HG03558 (cell line): ENCODE measurements around the gene RASA3.

Experiments
- ATAC-seq: cut with Tn5 transposase; IDR thresholded peaks from one replicate; pipeline ENCODE4 v1.9.1; 2021; ENCODE audit warnings: moderate number of reproducible peaks; ENCODE audit not compliant: unreplicated experiment; ENCODE audit errors: extremely low read depth

RASA3 gene

DNA sequence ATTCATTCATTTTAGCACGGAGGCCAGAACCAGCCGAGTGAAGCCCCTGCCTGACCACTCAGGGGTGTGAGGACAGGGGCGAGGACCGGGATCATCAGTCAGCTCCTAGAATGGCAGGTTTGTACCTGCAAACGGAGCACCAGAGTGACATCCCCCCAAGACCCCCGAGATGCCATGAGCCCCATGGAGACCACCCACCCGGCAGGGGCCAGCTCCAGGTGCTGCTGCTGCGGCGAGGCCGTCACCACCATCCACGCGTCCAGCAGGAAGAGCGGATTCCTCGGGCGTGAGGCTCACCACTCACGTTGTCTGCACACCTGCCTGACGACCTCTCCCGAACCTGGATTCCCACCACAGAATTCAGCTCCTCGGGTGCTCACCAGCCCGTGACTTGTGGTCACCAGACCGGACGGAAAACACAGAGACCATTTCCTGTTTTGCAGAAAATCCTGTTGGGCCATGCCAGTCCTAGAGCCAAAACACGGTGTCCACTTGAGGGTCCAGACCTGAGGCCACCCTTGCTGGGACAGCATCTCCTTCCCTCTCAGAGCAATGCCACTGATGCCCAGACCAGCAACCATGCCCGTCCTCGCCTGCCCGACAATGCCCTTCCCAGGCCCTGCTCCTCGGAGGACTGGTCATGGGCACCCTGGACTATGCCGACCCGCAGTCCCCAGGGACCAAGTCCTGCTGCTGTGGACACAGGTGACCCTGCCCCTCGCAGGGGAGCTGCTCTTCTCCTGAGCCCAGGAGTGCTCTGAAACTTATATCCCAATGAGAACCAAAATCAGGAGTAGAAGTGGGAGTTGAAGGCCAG is 74.2 kb downstream of the RASA3 start:
- ATAC-seq: no peak

DNA sequence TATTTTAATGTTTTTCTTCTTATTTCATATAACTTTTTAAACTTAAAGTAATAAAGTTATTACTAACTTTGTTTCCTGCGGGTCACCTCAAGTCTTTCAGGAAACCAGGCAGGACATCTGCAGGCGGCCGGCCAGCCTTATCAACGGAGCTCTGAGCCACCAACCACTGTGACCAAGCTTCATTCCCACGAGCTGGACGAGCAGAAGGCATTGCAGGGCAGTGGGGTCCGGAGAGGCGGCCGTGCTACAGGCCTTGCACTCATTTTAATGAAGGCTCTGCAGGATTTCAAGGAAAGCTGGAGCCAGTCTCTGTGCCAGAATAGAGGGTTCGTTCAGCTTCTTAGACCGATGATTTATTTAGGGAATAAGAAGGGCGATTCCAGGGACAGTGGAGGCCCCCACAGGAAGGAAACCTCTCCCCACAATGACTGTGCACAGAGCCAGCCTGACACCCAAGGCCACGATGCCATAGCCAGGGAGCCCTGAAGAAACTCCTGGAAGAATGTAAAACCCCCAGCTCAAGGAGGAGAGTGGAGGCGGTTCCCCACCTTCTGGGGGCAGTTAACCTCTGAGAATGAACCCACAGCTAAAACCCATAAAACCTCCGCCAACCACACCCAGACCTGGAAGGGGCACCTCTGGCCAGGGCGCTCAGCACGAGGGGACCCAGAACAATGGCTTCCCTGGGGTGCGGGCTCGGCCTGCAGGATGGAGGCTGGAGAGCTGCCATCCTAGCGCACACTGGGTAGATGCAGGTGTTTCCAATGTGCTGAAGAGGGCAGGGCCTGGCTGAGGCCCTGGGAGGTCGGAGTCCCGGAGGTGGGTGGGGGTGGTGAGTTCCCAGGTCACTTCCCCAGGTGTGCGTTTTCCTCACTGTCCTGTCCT is 75.0 kb downstream of the RASA3 start:
- ATAC-seq: no peak

DNA sequence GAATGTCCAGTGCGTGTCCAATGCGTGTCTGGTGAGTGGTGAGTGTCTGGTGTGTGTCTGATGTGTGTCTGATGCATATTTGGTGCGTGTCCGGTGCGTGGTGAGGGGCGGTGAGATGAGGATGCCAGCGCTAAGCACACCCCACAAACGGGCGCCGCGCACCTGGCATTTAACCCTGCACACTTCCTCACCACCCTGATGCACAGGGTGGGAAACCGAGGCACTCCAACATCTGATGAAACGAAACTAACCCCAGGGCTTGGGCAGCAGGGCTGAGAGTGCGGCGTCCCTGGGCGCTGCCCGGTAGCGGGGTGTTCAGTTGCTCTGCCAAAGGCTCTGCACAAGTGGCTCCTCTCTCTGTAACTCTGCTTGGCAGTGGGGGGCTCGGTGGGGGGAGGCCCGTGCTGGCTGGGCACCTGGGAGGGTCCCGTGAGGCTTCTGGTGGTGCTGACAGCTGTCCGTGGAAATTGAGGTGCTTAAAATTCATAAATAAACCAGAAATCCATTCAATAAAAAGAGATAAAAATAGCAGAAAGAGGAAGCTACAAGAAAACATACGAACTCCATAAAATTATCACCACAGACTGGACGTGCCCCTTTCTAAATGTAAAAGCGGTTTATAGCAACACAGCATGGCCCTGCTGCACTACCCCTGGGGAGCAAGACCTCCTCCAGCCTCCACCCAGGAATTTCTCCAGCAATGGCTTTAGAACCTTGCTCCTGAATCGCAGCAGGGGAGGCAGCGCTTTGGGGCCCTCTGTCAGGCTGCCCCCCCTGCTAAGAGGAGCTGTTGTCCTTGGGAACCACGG is 76.0 kb downstream of the RASA3 start:
- ATAC-seq: no peak

DNA sequence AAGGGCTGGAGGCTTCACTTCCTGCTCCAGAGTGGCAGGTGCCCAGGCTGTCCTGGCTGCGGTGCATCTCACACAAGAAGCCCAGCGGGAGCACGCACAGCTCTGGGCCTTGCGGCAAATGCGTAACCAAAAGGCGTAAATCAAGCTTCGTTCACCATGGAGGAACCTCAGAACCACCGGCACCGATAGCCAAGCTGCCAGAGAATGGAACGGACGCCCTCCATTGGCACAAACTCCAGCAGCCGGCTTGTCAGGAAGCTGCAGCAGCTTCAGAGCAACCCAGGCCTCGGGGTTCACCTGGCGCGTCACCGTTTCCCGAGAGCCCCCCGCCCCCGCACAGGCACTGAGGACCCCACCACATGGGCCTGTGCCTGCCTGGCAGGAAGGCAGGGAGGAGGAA is 76.7 kb downstream of the RASA3 start:
- no peak for ATAC-seq

DNA sequence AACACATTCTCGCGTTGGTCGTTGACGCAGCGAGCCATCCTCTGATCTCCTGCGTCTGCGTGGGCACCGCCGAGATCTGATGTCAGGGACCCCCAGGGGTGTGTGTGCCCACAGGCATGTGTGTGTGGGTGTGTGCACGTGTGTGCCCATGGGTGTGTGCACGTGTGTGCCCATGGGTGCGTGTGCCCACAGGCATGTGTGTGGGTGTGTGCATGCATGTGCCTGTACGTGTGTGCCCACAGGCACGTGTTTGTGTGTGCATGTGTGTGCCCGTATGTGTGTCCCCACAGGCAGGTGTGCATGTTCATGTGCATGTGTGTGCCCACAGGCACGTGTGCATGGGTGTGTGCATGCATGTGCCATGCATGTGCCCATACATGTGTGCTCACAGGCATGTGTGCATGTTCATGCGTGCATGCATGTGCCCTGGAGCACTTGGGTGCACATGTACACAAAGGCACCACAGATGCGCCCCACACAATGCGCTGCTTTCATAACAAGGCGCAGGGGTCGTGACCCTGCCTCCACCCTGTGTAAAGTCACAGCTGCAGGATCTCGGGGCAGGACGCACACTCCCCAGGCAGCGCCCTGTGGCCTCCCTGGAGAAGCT is 77.5 kb downstream of the RASA3 start:
- no peak for ATAC-seq

DNA sequence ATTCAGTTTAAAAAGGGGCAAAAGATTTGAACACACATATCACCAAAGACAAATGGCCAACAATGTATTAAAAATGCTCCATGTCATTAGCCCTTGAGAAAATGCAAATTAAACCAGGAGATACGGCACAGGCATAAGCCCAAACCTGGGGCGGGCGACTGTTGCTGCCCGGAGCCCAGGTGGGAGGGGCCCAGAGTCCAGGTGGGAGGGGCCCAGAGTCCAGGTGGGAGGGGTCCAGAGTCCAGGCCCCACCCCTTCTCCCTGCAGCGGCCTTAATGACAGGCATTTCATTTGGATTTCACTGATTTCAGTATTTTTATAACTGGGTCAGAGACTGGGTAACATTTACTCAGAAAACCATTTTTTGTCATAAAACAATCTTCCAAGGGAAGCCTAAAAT is 78.2 kb downstream of the RASA3 start:
- no peak for ATAC-seq

DNA sequence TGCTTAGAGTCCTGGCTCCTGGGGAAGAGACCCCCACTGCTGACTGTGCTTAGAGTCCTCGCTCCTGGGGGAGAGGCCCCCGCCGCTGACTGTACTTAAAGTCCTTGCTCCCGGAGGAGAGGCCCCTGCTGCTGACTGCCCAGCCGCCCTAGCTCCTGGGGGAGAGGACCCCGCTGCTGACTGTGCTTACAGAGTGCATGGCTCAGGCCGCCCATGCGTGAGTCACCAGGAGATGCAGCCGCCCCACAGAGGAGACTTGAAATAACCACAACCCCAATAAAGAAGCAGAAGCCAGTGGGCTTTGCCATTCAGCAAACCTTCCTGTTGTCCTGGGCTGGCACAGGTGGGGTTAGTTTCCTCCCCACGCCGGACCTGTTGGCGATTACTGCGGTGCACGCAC is 79.4 kb downstream of the RASA3 start:
- ATAC-seq: no peak

DNA sequence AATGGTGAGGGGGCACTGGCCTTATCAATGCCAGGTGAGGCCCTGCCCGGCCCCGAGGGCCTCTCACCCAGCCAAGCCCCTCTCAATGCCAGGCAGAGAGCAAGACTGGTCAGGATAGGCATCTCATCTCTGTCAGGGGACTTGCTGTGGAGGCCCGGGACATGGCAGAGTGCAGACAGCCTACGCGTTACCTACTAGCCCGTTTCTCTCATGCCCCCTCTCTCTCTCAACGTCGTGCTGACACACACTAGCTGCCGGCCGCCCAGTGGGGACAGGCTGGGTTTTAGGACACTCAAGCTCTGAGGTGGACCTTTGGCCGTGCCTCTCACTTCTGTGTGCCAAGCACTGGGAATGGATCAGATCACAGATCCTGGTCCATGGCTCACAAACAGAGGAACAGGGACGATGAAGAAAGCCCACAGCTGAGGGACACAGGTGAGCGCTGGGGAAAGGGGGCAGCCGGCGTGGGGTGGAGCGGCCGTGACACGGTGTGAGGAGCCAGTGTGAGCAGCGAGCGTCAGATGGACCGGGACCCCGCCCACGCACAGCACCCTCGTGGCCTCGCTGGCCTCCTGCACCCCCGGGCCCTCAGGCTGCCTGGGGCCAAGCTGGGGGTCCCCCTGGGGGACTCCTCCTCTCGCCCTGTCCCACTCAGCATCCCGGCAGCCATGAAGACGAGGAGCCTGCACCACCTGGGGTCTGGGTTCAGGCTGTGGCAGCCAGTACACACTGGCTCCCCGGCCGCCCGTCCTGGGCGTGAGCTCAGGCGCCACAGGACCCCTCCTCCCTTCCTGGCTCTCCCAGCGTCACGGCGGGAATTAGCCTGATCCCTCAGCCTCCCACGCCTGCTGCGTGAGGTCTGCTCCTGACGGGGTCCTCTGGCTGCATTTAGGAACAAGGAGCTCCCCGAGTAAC is 81.6 kb downstream of the RASA3 start:
- ATAC-seq: no peak

DNA sequence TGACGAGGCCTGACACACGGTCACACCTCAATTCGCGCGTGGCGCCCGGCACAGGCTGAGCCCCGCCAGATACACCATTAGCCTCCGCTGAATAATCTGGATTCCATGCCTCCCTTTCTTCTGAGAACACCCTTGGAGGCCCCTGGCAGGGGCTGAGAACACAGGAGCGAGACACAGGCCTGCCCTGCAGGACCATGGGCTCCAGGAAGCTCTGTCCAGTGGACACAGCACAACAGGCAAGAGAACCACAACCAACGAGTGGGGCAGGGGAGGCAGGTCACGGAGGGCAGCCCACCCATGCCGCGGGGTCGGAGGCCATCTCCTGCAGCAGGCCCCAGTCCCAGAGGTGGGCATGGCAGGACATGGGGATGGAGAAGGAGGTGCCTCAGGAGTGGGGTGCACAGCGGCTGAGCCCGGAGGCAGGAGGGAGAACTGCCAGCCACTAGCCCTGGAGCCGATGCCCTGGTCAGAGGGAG is 82.8 kb downstream of the RASA3 start:
- no peak for ATAC-seq

DNA sequence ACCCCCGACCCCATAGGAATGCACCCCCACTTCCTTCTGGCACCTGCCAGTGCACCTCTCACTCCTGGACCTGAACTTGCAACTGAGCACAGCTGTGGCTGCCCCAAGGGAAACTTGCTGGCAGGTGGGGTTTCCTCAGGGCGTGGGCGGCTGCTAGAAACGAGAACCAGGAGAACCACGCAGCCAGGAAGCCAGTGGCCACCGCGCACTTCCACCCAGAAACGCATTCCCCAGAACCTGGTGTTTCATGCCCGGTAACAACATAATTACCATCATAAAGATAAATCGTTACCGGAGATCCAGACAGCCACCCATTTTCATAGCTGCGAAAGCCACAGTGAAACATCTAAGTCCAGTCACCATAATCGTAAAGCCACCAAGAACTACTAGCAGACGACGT is 83.4 kb downstream of the RASA3 start:
- no peak for ATAC-seq

DNA sequence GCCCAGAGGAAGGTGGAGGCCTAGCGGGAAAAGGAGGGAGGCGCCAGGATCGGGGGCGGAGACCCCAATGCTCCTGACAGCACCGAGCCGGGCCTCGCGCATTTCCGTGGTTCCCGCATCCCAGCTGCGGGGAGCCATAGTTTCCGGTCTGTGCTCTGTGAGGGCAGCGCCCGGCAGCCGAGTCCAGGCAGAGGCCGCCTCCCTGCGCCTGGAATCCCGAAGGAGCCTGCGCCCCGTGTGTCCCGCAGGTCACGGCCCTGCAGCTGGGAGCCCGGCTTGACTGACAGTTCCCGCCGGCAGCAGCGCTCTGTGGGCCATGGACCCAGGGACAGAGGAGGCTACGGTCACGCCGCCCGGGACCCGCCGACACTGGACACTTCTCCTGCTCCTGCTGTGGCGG is 84.0 kb downstream of the RASA3 start:
- no peak for ATAC-seq

DNA sequence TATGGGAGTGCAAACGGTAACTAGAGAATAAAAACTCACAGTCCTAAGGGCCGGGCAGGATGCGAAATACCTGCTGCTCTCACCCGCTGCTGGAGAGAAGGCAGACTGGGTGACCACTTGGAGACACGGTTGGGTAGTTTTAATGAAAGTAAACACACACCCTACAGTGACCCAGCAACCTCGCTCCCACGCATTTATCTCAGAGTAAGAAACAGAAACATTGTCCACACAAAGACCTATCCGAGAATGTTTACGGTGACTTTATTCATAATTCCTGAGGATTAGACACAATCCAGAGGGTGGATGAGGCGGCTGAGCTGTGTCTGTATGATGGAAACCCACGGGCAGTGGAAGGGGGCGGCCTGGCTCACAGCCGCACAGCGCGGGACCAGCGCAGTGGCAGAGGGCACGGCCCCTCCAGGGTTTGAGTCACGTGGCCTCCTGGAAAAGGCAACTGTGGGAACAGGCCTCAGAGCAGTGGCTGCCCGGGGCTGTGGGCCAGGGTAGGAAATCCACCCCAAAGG is 85.0 kb downstream of the RASA3 start:
- ATAC-seq: no peak

DNA sequence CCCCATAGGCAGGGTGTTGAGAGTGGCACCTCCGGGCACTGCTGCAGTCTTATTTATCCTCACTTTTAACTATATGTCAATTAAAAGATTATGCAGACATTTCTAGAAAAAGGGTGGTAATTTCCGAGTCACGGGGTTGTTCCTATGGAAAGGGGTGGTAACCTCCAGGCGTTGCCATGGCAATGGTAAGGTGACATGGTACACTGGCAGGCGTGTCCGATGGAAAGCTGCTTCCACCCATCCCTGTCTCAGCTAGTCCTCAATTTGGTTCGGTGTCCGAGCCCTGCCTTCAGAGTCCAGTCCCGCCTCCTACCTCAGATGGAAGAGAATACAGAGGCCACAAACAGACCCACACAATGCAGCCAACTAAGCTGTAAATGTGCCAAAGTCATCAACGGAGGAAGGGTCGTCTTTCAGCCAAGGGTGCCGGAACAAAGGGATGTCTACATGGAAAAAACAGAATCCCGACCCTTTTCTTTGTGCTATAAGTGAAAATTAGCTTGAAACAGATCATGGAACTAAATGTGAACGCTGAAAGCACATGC is 85.9 kb downstream of the RASA3 start:
- ATAC-seq: no peak

DNA sequence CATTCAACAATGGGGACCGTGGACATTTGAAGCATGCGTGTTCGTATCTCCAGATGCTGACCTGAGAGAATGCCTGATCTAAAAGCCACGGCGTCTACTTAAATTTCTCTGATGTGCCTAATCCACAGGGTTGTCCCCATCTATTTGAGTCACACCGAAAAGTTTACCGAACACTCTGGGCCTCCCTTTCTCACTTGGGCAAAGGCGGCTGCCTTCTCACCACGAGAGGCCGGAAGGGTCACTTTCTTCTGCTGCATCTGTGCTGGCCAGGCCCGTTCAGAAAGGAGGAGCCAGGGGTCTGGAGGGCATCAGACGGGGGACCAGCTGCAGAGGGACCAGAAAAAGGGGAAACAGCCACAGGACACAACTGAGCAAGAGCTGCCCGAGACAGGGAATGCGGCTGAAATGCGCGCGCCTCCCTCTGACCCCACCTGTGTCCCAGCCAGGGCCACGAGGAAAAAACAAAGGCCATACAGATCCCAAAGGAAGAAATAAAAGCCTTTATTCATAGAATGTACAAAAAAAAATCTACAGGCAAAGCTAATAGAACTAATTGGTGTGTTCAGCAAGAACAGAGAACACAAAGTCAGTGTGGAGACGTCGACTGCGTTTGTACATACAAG is 87.2 kb downstream of the RASA3 start:
- ATAC-seq: no peak

DNA sequence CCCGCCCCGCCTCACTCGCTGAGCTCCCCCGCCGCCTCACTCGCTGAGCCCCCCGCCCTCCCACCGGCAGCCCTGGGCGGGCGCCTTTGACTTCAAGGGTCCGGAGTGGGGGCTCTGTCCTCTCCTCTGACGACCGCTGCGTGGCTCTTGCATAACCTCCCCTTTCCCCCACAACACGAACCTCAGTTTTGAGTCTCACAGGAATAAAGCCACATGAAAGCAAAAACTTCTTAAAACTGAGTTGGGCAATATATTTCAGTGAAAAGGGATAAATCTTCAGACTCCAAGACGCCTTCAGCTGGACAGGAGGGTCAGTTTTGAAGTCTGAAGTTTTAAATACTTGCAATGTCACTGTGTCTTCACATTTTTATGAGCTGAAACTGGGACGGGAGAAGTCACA is 87.9 kb downstream of the RASA3 start:
- ATAC-seq: no peak

DNA sequence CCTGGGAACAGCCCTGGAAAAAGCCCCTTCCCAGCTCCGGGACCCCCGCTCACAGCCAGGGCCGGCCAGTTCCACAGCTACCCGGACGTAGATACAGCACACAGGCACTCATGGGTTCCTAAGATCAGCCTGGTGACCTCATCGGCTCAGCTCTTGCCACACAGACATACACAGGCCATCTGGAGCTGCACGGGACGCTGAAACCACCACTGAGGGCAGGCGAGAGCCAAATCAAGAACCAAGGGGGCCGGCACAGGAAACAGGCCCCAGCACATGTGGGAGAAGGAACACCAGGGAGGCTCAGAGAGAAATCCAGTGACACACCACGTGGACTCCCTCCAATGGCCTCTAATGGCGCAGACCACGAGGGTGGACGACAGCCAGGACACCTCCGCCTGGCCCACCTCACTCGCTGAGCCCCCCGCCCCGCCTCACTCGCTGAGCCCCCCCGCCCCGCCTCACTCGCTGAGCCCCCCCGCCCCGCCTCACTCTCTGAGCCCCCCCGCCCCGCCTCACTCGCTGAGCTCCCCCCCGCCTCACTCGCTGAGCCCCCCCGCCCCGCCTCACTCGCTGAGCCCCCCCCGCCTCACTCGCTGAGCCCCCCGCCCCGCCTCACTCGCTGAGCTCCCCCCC is 88.9 kb downstream of the RASA3 start:
- no peak for ATAC-seq

DNA sequence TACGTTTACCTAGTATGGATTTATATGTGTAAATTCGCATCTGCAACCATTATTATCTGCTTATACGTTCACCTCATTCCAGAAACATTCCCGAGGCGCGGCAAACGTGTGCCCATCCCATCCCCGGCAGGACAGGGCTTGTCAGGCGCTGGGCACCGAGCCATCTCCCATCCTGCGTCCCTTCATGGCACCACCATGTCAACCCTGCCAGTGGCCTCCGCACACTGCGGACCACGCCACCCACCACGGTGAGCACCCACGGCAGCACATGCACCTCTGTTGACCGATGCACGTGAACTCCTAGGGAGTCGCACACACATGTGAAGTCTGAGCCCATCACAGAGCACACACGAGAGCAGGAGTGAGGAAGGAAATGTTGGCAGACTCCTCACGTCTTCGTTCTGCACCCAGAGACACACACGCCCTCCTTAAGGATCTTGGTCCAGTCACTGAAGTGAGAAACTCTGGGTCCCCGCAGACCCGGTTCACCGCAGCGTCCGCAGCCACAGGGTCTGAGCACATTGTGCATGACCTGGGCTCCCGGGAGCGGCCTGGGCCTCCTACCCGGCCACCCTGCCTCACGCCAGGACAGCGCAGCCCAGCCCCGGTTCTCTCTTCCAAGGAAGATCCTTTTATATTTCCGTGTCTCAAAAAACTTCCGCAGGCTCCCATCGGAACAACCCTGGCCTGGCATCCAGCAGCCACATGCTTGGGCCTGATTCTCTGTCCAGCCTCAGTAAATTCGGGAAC is 90.2 kb downstream of the RASA3 start:
- no peak for ATAC-seq
